Natural killer cell (primary cell): ENCODE results near the gene TXLNA. TPM values are rescaled to one million over a fixed set of nuclear protein-coding genes. Genes with fewer than 3 reads are reported as not detected.

Experiments
- ATAC-seq, 3 donors: fragments of 150-1000 bp in 2 of 3; fragments of 200-7000 bp in 1 of 3; cut with Tn5 transposase; 1 replicate in 1 of 3; 2 replicates in 2 of 3; pipeline ENCODE4 v1.10.0; 2021; ENCODE audit warnings: mild to moderate bottlenecking in 2 of 3, moderate library complexity in 2 of 3
- DNase-seq, 2 donors: peaks; one replicate each; pipeline versions ENCODE4 v3.0.0 to v3.0.0-alpha.2; 2013 to 2021; ENCODE audit warnings: mixed read lengths in 1 of 2
- H3K27ac ChIP-seq: one replicate; pipeline ENCODE4 v1.5.1; 2013; ENCODE audit warnings: mild to moderate bottlenecking, low read length
- H3K27me3 ChIP-seq: one replicate; pipeline ENCODE4 v1.6.1; 2013; ENCODE audit warnings: low read length; ENCODE audit not compliant: control insufficient read depth, insufficient read depth
- H3K36me3 ChIP-seq: one replicate; pipeline ENCODE4 v1.6.1; 2013; ENCODE audit warnings: low read length; ENCODE audit not compliant: control insufficient read depth, insufficient read depth
- H3K4me1 ChIP-seq: one replicate; pipeline ENCODE4 v1.6.1; 2013; ENCODE audit warnings: low read length; ENCODE audit not compliant: control insufficient read depth, insufficient read depth
- H3K4me3 ChIP-seq: one replicate; pipeline ENCODE4 v1.5.1; 2013; ENCODE audit warnings: low read length
- H3K9me3 ChIP-seq: one replicate; pipeline ENCODE4 v1.6.1; 2013; ENCODE audit warnings: low read length; ENCODE audit not compliant: control insufficient read depth, insufficient read depth
- H3K27ac Mint-ChIP-seq, 2 donors: one replicate each; pipeline ENCODE4 v1.8.0; 2022; ENCODE audit warnings: mild to moderate bottlenecking in 2 of 2, mixed read lengths in 2 of 2, moderate library complexity in 1 of 2
- H3K27me3 Mint-ChIP-seq, 2 donors: one replicate each; pipeline ENCODE4 v1.8.0; 2022; ENCODE audit warnings: low read depth in 2 of 2, mixed read lengths in 2 of 2
- H3K36me3 Mint-ChIP-seq: one replicate; pipeline ENCODE4 v1.8.0; 2022; ENCODE audit warnings: mixed read lengths
- H3K4me1 Mint-ChIP-seq, 2 donors: one replicate each; pipeline ENCODE4 v1.8.0; 2022; ENCODE audit warnings: mixed read lengths in 2 of 2
- H3K4me3 Mint-ChIP-seq: one replicate; pipeline ENCODE4 v1.8.0; 2022; ENCODE audit warnings: mild to moderate bottlenecking, moderate library complexity, mixed read lengths
- H3K9me3 Mint-ChIP-seq, 2 donors: one replicate each; pipeline ENCODE4 v1.8.0; 2022; ENCODE audit warnings: mixed read lengths in 2 of 2
- CTCF ChIP-seq: fragments of 200-600 bp; IDR thresholded peaks from one replicate; pipeline ENCODE4 v1.8.0; 2022; ENCODE audit warnings: antibody characterized with exemption
- whole genome bisulfite sequencing: methylation state at CpG from one replicate; pipeline ENCODE4 v1.1.7; 2013; ENCODE audit warnings: missing lambda C conversion rate; ENCODE audit not compliant: insufficient coverage; 5-methylcytosine and 5-hydroxymethylcytosine counted together
- intact Hi-C: fragments of 100-400 bp; cut with micrococcal nuclease; formaldehyde crosslinking; loops from one replicate; pipeline ENCODE4 v1.14.2; 2022
- total RNA-seq, 4 donors: library from RNA; stranded (reverse); fragments of 120-200 nt in 1 of 4; gene quantifications; one replicate each; pipeline versions ENCODE4 v1.2.3 to v1.2.4, GENCODE V29; 2013 to 2022

TXLNA gene
- total RNA-seq, 3 donors from 2014 or later (not counting 1 experiment from before 2014, with no cell fraction given): 26.0 to 36.0 (median 33.3) TPM

DNA sequence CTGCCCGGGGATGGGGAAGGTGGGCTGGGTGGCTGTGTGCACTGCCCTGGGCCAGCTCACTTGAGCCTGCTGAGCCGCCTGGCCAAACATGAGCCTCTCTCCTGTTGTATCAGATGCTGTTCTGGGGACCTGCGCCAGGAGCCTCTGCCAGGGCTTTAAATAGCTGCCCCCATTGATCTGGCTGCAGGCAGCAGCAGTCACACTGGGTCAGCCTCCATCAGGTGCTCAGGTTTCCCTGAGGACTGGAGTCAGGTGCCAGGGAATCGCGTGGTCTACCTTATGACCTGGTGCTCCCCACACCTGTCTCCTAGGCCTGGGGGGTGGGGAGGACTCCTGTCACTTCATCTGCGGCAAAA is 20.2 kb downstream of the TXLNA start:
- no peak for TF ChIP-seq CTCF
- Histone ChIP-seq H3K36me3 (peaks cover 27% of the 10 kb centered on the region), H3K9me3 (no peaks in the 10 kb centered on the region), H3K4me3 (no peak overlapping the region), H3K27me3 (no peaks in the 10 kb centered on the region), H3K4me1 (peaks cover 68% of the 10 kb centered on the region), H3K27ac (peak overlapping the region; percentile 93)
- WGBS: 89% methylated on average over 5 of the region's 6 CpGs
- Mint-ChIP-seq H3K4me1 (peaks cover 51 to 68% of the 10 kb centered on the region in 2 donors), H3K27ac (peak overlapping the region; percentile 93 to 98), H3K9me3 (no peaks in the 10 kb centered on the region), H3K27me3 (no peaks in the 10 kb centered on the region), H3K36me3 (no peaks in the 10 kb centered on the region), H3K4me3 (peak overlapping the region; percentile 95)
- no peak for DNase-seq
- intact Hi-C loops: loop anchor here (2.0 to 5.0 kb wide), 2 partner anchors 127 to 213 kb away; partner anchors contain the start of gene TMEM39B
- no peak for ATAC-seq

- Histone ChIP-seq H3K27ac (peak within 1 kb of the TSS; percentile 93), H3K9me3 (no peaks in the 10 kb centered on the region), H3K36me3 (peaks cover 22% of the 10 kb centered on the region), H3K27me3 (no peaks in the 10 kb centered on the region), H3K4me3 (peak within 1 kb of the TSS; percentile 71), H3K4me1 (peaks cover 70% of the 10 kb centered on the region)
- no peaks in the 10 kb centered on the region for H3K9me3 Mint-ChIP-seq
- no peaks in the 10 kb centered on the region for H3K27me3 Mint-ChIP-seq
- intact Hi-C loops: loop anchor here (1.0 to 5.0 kb wide), 4 partner anchors 21 to 212 kb away; partner anchors contain the start of genes EIF3I, TMEM234, TMEM39B and TXLNA
- H3K36me3 Mint-ChIP-seq: no peaks in the 10 kb centered on the region
- DNase-seq: peak; percentile 55 to 75
- peak within 1 kb of the TSS; percentile 95 for H3K4me3 Mint-ChIP-seq
- peak; percentile 54 to 71 (median 55) for ATAC-seq
- 1% methylated on average over 31 of the region's 34 CpGs for WGBS
- peaks cover 51 to 69% of the 10 kb centered on the region in 2 donors for H3K4me1 Mint-ChIP-seq
- TF ChIP-seq CTCF: no peak
- H3K27ac Mint-ChIP-seq: peak within 1 kb of the TSS; percentile 93 to 98
Measured at GRCh38 chr1:32200226-32201010, 20.9 kb downstream of the TXLNA start, which contains the start of gene CCDC28B. Gene CCDC28B, plus strand, starts transcription at chr1:32200595. Its CDS starts 1,341 bp downstream, at chr1:32201936.

DNA sequence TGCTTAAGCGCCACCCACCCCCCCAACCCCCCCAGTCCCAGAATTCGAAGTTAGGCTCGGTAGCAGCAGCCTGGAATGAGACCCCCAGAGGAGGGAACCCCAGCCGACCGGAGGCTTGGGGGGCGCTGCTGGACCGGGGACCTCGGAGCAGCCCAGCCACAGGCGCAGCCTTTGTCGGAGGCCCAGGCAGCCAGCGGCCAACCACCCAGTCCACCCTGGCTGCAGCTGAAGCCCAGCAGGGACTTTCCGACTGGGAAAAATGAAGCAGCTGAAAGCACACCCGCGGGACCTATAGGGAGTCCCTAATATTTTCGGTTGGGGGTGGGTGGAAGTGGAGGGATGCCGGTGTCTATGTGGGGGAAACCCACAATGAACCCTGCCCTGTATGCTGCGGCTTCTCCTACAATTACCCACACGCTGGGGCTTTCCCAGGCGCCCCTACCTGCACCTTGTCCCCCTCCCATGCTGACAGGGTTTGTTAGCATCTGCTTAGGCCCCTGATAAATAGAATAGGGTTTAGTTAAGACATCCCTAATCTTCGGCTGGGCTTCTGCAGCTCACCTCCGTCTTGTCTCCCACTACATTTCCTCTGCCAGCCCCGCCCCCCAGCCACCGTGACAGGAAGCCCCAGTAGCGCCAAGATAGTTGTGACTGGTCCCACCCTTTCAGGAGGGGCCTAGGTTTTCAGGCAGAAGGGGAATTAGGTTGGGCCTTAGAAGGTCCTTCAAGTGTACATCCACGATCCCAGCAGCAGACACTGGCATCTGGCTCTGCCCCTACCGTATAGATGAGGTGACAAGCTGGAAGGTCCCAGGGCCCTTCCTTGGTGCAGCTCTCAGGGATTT is 21.8 kb downstream of the TXLNA start:
- H3K27me3 Mint-ChIP-seq: no peaks in the 10 kb centered on the region
- Histone ChIP-seq H3K36me3 (peaks cover 16% of the 10 kb centered on the region), H3K4me1 (peaks cover 69% of the 10 kb centered on the region), H3K27me3 (no peaks in the 10 kb centered on the region), H3K27ac (peak overlapping the region; percentile 93), H3K4me3 (peak overlapping the region; percentile 71), H3K9me3 (no peaks in the 10 kb centered on the region)
- DNase-seq (peak; percentile 75 to 89), ATAC-seq (peak; percentile 56 to 74 (median 70))
- intact Hi-C loops: loop anchor here (1.0 to 5.0 kb wide), 4 partner anchors 21 to 211 kb away; partner anchors contain the start of genes EIF3I, TMEM234, TMEM39B and TXLNA
- H3K27ac Mint-ChIP-seq: peak overlapping the region; percentile 93 to 98
- H3K9me3 Mint-ChIP-seq: no peaks in the 10 kb centered on the region
- under 1% methylated on average over 23 of the region's 26 CpGs for WGBS
- peak overlapping the region; percentile 95 for H3K4me3 Mint-ChIP-seq
- TF ChIP-seq CTCF: no peak
- H3K4me1 Mint-ChIP-seq: peaks cover 52 to 69% of the 10 kb centered on the region in 2 donors
- no peaks in the 10 kb centered on the region for H3K36me3 Mint-ChIP-seq
